K562 (cell line): Measurements from ENCODE around the gene TP53BP1. TPM values are rescaled to one million over a fixed set of nuclear protein-coding genes. Genes with fewer than 3 reads are reported as not detected.
A peak's percentile ranks its signal among the peaks of the same experiment; 100 is the strongest.

Source experiments
- ARID3B ChIP-seq: fragments of 250-450 bp; sonication (Bioruptor Pico); IDR thresholded peaks from 2 replicates; pipeline ENCODE4 v1.4.0; 2020; ENCODE audit warnings: borderline replicate concordance
- BRF1 ChIP-seq: IDR thresholded peaks from 3 replicates; pipeline ENCODE4 v1.6.1; 2011; ENCODE audit warnings: borderline replicate concordance, mild to moderate bottlenecking; ENCODE audit not compliant: insufficient read length; ENCODE audit errors: extremely low read depth
- CBX2 ChIP-seq: fragments of 200-600 bp; sonication (generic); IDR thresholded peaks from one replicate; pipeline ENCODE4 v1.6.1; 2012; ENCODE audit warnings: mild to moderate bottlenecking, low read length, inconsistent platforms; ENCODE audit not compliant: insufficient read depth, poor library complexity, severe bottlenecking
- DDX20 ChIP-seq: fragments of 450-650 bp; IDR thresholded peaks from 2 replicates; pipeline ENCODE4 v1.6.1; 2016; ENCODE audit warnings: missing genetic modification characterization, low read depth, mild to moderate bottlenecking, missing compliant biosample characterization, moderate library complexity
- FOXA3 ChIP-seq, 2 experiments: fragments of 450-650 bp in 1 of 2; sonication (generic) in 1 of 2; formaldehyde crosslinking; IDR thresholded peaks in 1 of 2; conservative IDR thresholded peaks in 1 of 2; 2 replicates each; pipeline versions ENCODE4 v1.4.0 to v1.8.0; 2020 to 2022; ENCODE audit warnings: mild to moderate bottlenecking in 2 of 2, missing genetic modification reagents in 1 of 2
- GABPB1 ChIP-seq: sonication (generic); formaldehyde crosslinking; IDR thresholded peaks from 2 replicates; pipeline ENCODE4 v1.8.0; 2022; ENCODE audit warnings: mild to moderate bottlenecking, missing genetic modification reagents
- HES1 ChIP-seq: fragments of 450-650 bp; IDR thresholded peaks from 2 replicates; pipeline ENCODE4 v1.6.1; 2016; ENCODE audit warnings: low read depth, mild to moderate bottlenecking, moderate library complexity
- ILK ChIP-seq: fragments of 450-650 bp; IDR thresholded peaks from 2 replicates; pipeline ENCODE4 v1.6.1; 2016; ENCODE audit warnings: missing genetic modification characterization, low read depth, mild to moderate bottlenecking, missing compliant biosample characterization, moderate library complexity, borderline replicate concordance
- MAFG ChIP-seq: fragments of 450-650 bp; conservative IDR thresholded peaks from 2 replicates; pipeline ENCODE4 v1.6.1; 2016; ENCODE audit warnings: missing genetic modification characterization, missing compliant biosample characterization
- MYBL2 ChIP-seq, 2 experiments: fragments of 450-650 bp in 1 of 2; sonication (generic) in 1 of 2; formaldehyde crosslinking in 1 of 2; IDR thresholded peaks; 2 replicates each; pipeline versions ENCODE4 v1.6.1 to v1.8.1; 2017 to 2022; ENCODE audit warnings: borderline replicate concordance in 1 of 2, inconsistent platforms in 1 of 2, low read depth in 1 of 2, mild to moderate bottlenecking in 1 of 2, missing genetic modification reagents in 1 of 2, moderate library complexity in 1 of 2
- PHF20 ChIP-seq: fragments of 450-650 bp; IDR thresholded peaks from 2 replicates; pipeline ENCODE4 v1.6.1; 2018; ENCODE audit not compliant: partially characterized antibody
- RAD21 ChIP-seq, 2 experiments: fragments of 250-450 bp in 1 of 2; fragments of 450-650 bp in 1 of 2; sonication (Bioruptor Pico) in 1 of 2; formaldehyde crosslinking in 1 of 2; IDR thresholded peaks in 1 of 2; conservative IDR thresholded peaks in 1 of 2; 2 replicates each; pipeline versions ENCODE4 v1.4.0 to v1.8.0; 2020 to 2022; ENCODE audit warnings: mild to moderate bottlenecking in 2 of 2, moderate library complexity in 1 of 2
- TAF7 ChIP-seq: fragments of 450-650 bp; IDR thresholded peaks from 2 replicates; pipeline ENCODE4 v1.6.1; 2016; ENCODE audit warnings: missing genetic modification characterization, missing compliant biosample characterization
- TCF7L2 ChIP-seq: fragments of 150-350 bp; IDR thresholded peaks from 2 replicates; pipeline ENCODE4 v1.6.1; 2016; ENCODE audit warnings: low read depth, mild to moderate bottlenecking, low read length, moderate library complexity
- ZBTB1 ChIP-seq: sonication (generic); formaldehyde crosslinking; IDR thresholded peaks from 2 replicates; pipeline ENCODE4 v1.8.1; 2023; ENCODE audit warnings: missing genetic modification reagents, low read depth, mild to moderate bottlenecking, borderline replicate concordance
- ZFP30 ChIP-seq: fragments of 250-450 bp; sonication (Bioruptor Pico); IDR thresholded peaks from 2 replicates; pipeline ENCODE4 v1.8.0; 2022; ENCODE audit warnings: moderate library complexity, mild to moderate bottlenecking, inconsistent platforms, borderline replicate concordance
- ZKSCAN3 ChIP-seq: fragments of 250-450 bp; sonication (Bioruptor Pico); IDR thresholded peaks from 2 replicates; pipeline ENCODE4 v1.4.0; 2020
- ZNF124 ChIP-seq: sonication (generic); formaldehyde crosslinking; IDR thresholded peaks from 2 replicates; pipeline ENCODE4 v1.8.1; 2022; ENCODE audit warnings: missing genetic modification reagents
- ZNF134 ChIP-seq: fragments of 250-450 bp; sonication (Bioruptor Pico); conservative IDR thresholded peaks from 2 replicates; pipeline ENCODE4 v1.4.0; 2020
- ZNF57 ChIP-seq: fragments of 450-650 bp; formaldehyde crosslinking; IDR thresholded peaks from 2 replicates; pipeline ENCODE4 v1.4.0; 2020; ENCODE audit warnings: mild to moderate bottlenecking, moderate library complexity
- ZSCAN29 ChIP-seq: fragments of 450-650 bp; IDR thresholded peaks from 2 replicates; pipeline ENCODE4 v1.6.1; 2017
- ZZZ3 ChIP-seq: fragments of 450-650 bp; IDR thresholded peaks from 2 replicates; pipeline ENCODE4 v1.6.1; 2016; ENCODE audit warnings: antibody characterized with exemption, mild to moderate bottlenecking, moderate library complexity
- polyA plus RNA-seq, 8 experiments: library from polyadenylated mRNA; depleted of rRNA in 4 of 8; stranded (reverse) in 5 of 8; unstranded in 3 of 8; fragments of >200 nt; fragmentation: Nextera tagmentation in 2 of 8; fragmentation: Illumina TruSeq in 1 of 8; extraction: Ambion mirVana in 2 of 8; extraction: Trizol in 1 of 8; gene quantifications; 2 replicates each; pipeline versions ENCODE4 v1.2.1 to v1.2.3, GENCODE V29; 2011 to 2014; ENCODE audit warnings: inconsistent platforms in 1 of 8, missing spikeins in 1 of 8
- total RNA-seq, 7 experiments: library from RNA; depleted of rRNA in 6 of 7; stranded (reverse); fragments of >200 nt in 6 of 7; fragmentation: Illumina TruSeq in 2 of 7; extraction: Trizol in 2 of 7; gene quantifications; 2 replicates each; pipeline versions ENCODE4 v1.2.1 to v1.2.3, GENCODE V29; 2011 to 2021; ENCODE audit warnings: low replicate concordance in 1 of 7
- TF ChIP-seq, protein P1 (sequence below), 2 experiments: fragments of 450-650 bp; conservative IDR thresholded peaks; 2 replicates each; pipeline ENCODE4 v1.6.1; 2017; ENCODE audit warnings: mild to moderate bottlenecking in 2 of 2, moderate library complexity in 2 of 2

TP53BP1 gene
- total and polyA plus RNA-seq, 9 of the 15 experiments (the other 6 are each of a cell fraction or from before 2014, with no cell fraction given): 5.7 to 63.3 (median 30.9) TPM

DNA sequence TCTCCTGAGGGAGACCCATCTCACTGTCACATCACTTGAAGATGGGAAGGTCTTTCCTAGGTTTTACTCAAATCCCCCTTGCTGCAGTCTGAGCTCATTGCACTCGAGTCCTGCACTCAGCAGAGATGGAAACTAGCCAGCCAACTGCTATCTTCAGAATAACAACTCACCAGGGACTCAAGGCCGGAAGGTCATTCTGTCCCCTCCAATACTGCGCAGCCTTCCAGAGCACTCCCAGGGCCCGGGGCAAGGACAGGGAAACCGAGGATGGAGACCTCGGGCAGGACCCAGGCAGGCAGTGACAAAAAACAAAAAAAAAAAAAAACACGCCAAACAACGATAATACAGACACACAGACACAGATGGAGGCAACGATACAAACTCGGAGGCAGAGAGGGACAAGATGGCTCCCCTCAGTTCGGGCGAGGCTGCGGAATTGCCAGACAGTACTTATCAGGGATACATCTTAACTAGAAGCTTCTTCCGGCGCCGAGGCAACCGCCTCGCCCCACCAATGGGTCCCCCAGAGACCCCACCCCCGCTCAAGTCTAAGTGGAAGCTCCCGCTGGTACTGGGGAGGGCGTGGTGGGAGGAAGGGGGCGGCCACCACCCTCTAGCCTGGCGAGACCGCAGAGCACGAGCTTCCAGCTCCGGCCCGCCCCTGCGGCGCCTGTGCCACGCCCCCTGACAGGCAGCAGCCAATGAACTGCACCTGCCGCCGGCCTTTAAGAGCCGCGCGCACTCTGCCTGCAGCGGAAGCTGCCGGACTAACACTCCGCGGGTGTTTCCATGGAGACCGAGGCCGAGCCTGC lies 17.4 kb upstream of the TP53BP1 start (continued):
- TF ChIP-seq HES1 (peak; percentile 53; the same call in 1 of the 2 replicates), ZKSCAN3 (CRISPR knock-in tag) (no peak), BRF1 (no peak), CBX2 (no peak), TAF7 (tag) (peak; percentile 83), MAFG (tag) (no peak), ZNF134 (CRISPR knock-in tag) (no peak), TCF7L2 (no peak), MYBL2 (IDR thresholded peaks at IDR 0.05; ENCODE audit: low read depth) (no peak), MYBL2 (CRISPR knock-in tag; IDR thresholded peaks at IDR 0.05; ENCODE audit: borderline replicate concordance) (no peak), RAD21 (CRISPR knock-in tag; conservative IDR thresholded peaks at IDR 0.05 in 1 of 2, IDR thresholded peaks at IDR 0.05 in 1 of 2) (peak in 1 of 2 experiments; percentile 21; a peak in 1 of 4 replicates), PHF20 (no peak), FOXA3 (CRISPR knock-in tag; conservative IDR thresholded peaks at IDR 0.05 in 1 of 2, IDR thresholded peaks at IDR 0.05 in 1 of 2) (no peak), ZZZ3 (no peak), ZNF57 (CRISPR knock-in tag) (no peak), ZNF124 (CRISPR knock-in tag) (no peak), ARID3B (CRISPR knock-in tag) (no peak), DDX20 (tag) (no peak), ZBTB1 (CRISPR knock-in tag) (no peak), ZSCAN29 (no peak), ILK (tag) (no peak), GABPB1 (peak; percentile 77), ZFP30 (no peak)
- TF ChIP-seq, protein P1, sequence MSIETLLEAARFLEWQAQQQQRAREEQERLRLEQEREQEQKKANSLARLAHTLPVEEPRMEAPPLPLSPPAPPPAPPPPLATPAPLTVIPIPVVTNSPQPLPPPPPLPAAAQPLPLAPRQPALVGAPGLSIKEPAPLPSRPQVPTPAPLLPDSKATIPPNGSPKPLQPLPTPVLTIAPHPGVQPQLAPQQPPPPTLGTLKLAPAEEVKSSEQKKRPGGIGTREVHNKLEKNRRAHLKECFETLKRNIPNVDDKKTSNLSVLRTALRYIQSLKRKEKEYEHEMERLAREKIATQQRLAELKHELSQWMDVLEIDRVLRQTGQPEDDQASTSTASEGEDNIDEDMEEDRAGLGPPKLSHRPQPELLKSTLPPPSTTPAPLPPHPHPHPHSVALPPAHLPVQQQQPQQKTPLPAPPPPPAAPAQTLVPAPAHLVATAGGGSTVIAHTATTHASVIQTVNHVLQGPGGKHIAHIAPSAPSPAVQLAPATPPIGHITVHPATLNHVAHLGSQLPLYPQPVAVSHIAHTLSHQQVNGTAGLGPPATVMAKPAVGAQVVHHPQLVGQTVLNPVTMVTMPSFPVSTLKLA (conservative IDR thresholded peaks at IDR 0.05): peak; percentile 93 to 96
